ENCODE results near the gene KLHL22.
A peak's percentile ranks its signal among the peaks of the same experiment; 100 is the strongest.
"Not testable (repeated sequence)": the region's sequence is repeated elsewhere in the genome, so short reads cannot be mapped to it uniquely, and the experiment has no call there.

Gene KLHL22

GRCh38 chr22:20430720-20431510 is 64.7 kb downstream of the KLHL22 start:
- peak; percentile 42 for DNase-seq

GRCh38 chr22:20430101-20430719 is 65.4 kb downstream of the KLHL22 start:
- no peak for DNase-seq

- peak; percentile 57 for DNase-seq
Measured at GRCh38 chr22:20429254-20430100, 66.1 kb downstream of the KLHL22 start.

GRCh38 chr22:20428496-20429253 is 66.9 kb downstream of the KLHL22 start:
- DNase-seq = no peak

GRCh38 chr22:20427945-20428417 is 67.6 kb downstream of the KLHL22 start:
- no peak for DNase-seq

GRCh38 chr22:20427104-20427944 is 68.3 kb downstream of the KLHL22 start:
- DNase-seq = no peak

GRCh38 chr22:20426259-20426615 is 69.4 kb downstream of the KLHL22 start:
- no peak for DNase-seq

GRCh38 chr22:20425566-20426258 is 69.9 kb downstream of the KLHL22 start:
- no peak for DNase-seq

GRCh38 chr22:20424932-20425565 is 70.5 kb downstream of the KLHL22 start:
- no peak for DNase-seq

- no peak for DNase-seq
Measured at GRCh38 chr22:20424568-20424931, 71.0 kb downstream of the KLHL22 start.

- DNase-seq = no peak
Measured at GRCh38 chr22:20423906-20424551, 71.6 kb downstream of the KLHL22 start.

- no peak for DNase-seq
Measured at GRCh38 chr22:20423008-20423905, 72.3 kb downstream of the KLHL22 start.

GRCh38 chr22:20422271-20423007 is 73.2 kb downstream of the KLHL22 start:
- DNase-seq = no peak

GRCh38 chr22:20421507-20421874 is 74.1 kb downstream of the KLHL22 start:
- DNase-seq = no peak

GRCh38 chr22:20420157-20420842 is 75.3 kb downstream of the KLHL22 start:
- DNase-seq = no peak

GRCh38 chr22:20419664-20419951 is 76.0 kb downstream of the KLHL22 start:
- DNase-seq = no peak

GRCh38 chr22:20418211-20418788 is 77.3 kb downstream of the KLHL22 start:
- peak; percentile 66 for DNase-seq

- not testable (repeated sequence) for DNase-seq
Measured at GRCh38 chr22:20415699-20416098, 79.9 kb downstream of the KLHL22 start.

Data from NCI-H1092 treated with DMSO at 0.1 percent for 48 hours (cell line).